ENCODE data around the gene INHBE.

The INHBE gene

GRCh38 chr12:57459055-57459749, 4.1 kb downstream of the INHBE start (continued):
- TF ChIP-seq ZBTB11 (tag by site-specific recombination; conservative IDR thresholded peaks at IDR 0.05; ENCODE audit: low read depth) = 0 out of 2 replicates have a peak, but pooled peaks have one; percentile 23
- TF ChIP-seq ZNF362 (tag by site-specific recombination; IDR thresholded peaks at IDR 0.05) = no peak
- TF ChIP-seq ZNF449 (tag by site-specific recombination; IDR thresholded peaks at IDR 0.05) = no peak; the same call in 1 of the 2 replicates
- no peak for TF ChIP-seq ZNF202 (tag by site-specific recombination; IDR thresholded peaks at IDR 0.05; ENCODE audit: borderline replicate concordance)
- TF ChIP-seq ZNF23 (tag by site-specific recombination; IDR thresholded peaks at IDR 0.05; ENCODE audit: borderline replicate concordance) = no peak
- TF ChIP-seq ZNF501 (tag by site-specific recombination; IDR thresholded peaks at IDR 0.05) = peak; percentile 71
- TF ChIP-seq ZBTB48 (tag by site-specific recombination; IDR thresholded peaks at IDR 0.05) = peak; percentile 68
- no peak for TF ChIP-seq ZFP3 (tag by site-specific recombination; IDR thresholded peaks at IDR 0.05; ENCODE audit: low read depth)
- peak; percentile 57 for TF ChIP-seq ZNF692 (tag by site-specific recombination; IDR thresholded peaks at IDR 0.05)
- peak; percentile 88 for TF ChIP-seq ZBTB6 (tag by site-specific recombination; IDR thresholded peaks at IDR 0.05)
- TF ChIP-seq GLI4 (tag by site-specific recombination; IDR thresholded peaks at IDR 0.05) = no peak
- TF ChIP-seq ZNF548 (tag by site-specific recombination; IDR thresholded peaks at IDR 0.05) = no peak
- peak; percentile 73 for TF ChIP-seq KLF9 (tag by site-specific recombination; IDR thresholded peaks at IDR 0.05; ENCODE audit: low read depth)
- no peak for TF ChIP-seq PRDM6 (tag by site-specific recombination; IDR thresholded peaks at IDR 0.05)
- no peak; the same call in 1 of the 2 replicates for TF ChIP-seq BCL11B (tag by site-specific recombination; IDR thresholded peaks at IDR 0.05; ENCODE audit: low read depth)
- TF ChIP-seq ZBTB26 (tag by site-specific recombination; optimal IDR thresholded peaks at IDR 0.05) = no peak
- no peak for TF ChIP-seq ZNF133 (tag by site-specific recombination; IDR thresholded peaks at IDR 0.05)
- TF ChIP-seq ATF2 (tag by site-specific recombination; IDR thresholded peaks at IDR 0.05; ENCODE audit: low read depth) = no peak
- peak; percentile 47; the same call in 1 of the 2 replicates for TF ChIP-seq ZXDB (tag by site-specific recombination; IDR thresholded peaks at IDR 0.05)
- TF ChIP-seq PRDM4 (tag by site-specific recombination; IDR thresholded peaks at IDR 0.05) = 0 out of 2 replicates have a peak, but pooled peaks have one; percentile 6
- no peak for TF ChIP-seq ZNF555 (tag by site-specific recombination; conservative IDR thresholded peaks at IDR 0.05)
- TF ChIP-seq ZNF473 (tag by site-specific recombination; IDR thresholded peaks at IDR 0.05) = no peak

All from HEK293 (cell line).